ENCODE measurements around the gene PTPRU. TPM values are rescaled to one million over a fixed set of nuclear protein-coding genes. Genes with fewer than 3 reads are reported as not detected.

PTPRU gene
- total and polyA plus RNA-seq, 2 experiments from 2014 or later, result 23.2 to 89.7 TPM

DNA sequence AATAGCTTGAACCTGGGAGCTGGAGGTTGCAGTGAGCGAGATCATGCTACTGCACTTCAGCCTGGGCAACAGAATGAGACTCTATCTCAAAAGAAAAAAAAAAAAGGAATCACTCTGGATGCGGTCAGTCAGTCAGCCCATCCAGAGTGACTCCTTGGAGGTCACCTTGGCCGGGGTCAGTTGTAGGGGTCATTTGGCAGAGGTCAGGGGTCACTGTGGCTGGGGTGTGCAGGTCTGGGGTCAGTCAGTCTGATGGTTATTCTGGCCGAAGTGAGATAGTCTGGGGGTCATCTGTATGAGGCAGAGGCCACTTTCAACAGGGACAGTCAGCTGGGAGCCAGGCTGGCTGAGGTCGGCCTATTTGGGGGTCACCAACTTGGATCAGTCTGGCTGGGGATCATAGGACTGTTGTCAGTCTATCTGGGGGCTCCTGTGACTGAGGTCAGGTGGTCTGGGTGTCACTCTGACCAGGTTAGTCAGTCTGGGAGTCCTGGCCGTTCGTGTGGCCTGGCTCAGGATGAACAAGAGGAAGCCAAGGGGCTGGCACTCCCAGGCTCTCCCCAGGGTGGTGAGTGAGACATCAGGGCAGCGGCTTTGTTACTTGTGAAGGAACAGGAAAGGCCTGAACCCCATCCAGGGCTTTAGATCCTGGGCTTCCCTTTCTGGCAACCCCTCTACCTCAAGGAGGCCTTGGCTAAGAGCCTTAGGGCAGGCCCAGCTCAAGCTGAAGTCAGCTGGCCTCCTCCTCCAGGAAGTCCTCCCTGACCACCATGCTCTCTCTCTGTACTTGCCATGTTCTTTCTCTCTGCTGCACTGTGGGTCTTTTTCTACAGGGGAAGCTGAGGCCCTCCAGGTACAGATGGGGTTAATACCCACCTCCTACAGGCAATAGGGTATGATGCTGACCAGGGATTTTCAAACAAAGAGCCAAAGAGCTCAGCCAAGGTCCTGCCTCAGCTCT is 15.1 kb downstream of the PTPRU start:
- no peak for DNase-seq (ENCODE audit: low read depth in 1 of 2, low spot score in 1 of 2)
- TF ChIP-seq, protein P1, sequence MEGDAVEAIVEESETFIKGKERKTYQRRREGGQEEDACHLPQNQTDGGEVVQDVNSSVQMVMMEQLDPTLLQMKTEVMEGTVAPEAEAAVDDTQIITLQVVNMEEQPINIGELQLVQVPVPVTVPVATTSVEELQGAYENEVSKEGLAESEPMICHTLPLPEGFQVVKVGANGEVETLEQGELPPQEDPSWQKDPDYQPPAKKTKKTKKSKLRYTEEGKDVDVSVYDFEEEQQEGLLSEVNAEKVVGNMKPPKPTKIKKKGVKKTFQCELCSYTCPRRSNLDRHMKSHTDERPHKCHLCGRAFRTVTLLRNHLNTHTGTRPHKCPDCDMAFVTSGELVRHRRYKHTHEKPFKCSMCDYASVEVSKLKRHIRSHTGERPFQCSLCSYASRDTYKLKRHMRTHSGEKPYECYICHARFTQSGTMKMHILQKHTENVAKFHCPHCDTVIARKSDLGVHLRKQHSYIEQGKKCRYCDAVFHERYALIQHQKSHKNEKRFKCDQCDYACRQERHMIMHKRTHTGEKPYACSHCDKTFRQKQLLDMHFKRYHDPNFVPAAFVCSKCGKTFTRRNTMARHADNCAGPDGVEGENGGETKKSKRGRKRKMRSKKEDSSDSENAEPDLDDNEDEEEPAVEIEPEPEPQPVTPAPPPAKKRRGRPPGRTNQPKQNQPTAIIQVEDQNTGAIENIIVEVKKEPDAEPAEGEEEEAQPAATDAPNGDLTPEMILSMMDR (IDR thresholded peaks at IDR 0.05; ENCODE audit: low read depth, low read length), result no peak
- H3K36me3 ChIP-seq, result no peaks in the 10 kb centered on the region
- no peaks in the 10 kb centered on the region for H3K27me3 ChIP-seq
- H3K9me3 ChIP-seq (ENCODE audit: low read depth), result no peaks in the 10 kb centered on the region
- H3K4me3 ChIP-seq, result no peak overlapping the region
- no peak overlapping the region for H3K27ac ChIP-seq
- H3K4me1 ChIP-seq (ENCODE audit: low read depth), result peaks cover 18% of the 10 kb centered on the region

DNA sequence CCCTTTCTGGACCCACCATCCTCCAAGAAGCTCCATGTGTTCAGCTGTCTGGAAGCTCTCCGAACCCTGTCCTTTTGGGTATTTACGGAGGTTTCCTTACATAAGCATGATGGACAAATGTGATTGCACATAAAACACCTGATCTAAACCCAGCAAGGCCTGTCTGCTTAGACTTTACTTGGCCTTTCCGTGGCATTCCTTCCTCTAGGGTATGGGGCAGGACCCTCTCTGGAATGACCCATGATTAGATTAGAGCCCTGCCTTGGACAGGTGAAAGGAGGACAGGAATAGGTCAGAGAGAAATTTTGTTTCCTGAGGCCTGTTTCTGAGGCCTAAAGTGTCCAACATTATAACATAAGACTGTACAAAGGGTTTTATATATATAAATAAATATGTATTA is 16.9 kb downstream of the PTPRU start:
- no peaks in the 10 kb centered on the region for H3K36me3 ChIP-seq
- no peak overlapping the region for H3K4me3 ChIP-seq
- no peak for DNase-seq (ENCODE audit: low read depth in 1 of 2, low spot score in 1 of 2)
- TF ChIP-seq, protein P1 (IDR thresholded peaks at IDR 0.05; ENCODE audit: low read depth, low read length), result no peak
- no peaks in the 10 kb centered on the region for H3K9me3 ChIP-seq (ENCODE audit: low read depth)
- peaks cover 33% of the 10 kb centered on the region for H3K4me1 ChIP-seq (ENCODE audit: low read depth)
- H3K27ac ChIP-seq, result no peak overlapping the region
- no peaks in the 10 kb centered on the region for H3K27me3 ChIP-seq

DNA sequence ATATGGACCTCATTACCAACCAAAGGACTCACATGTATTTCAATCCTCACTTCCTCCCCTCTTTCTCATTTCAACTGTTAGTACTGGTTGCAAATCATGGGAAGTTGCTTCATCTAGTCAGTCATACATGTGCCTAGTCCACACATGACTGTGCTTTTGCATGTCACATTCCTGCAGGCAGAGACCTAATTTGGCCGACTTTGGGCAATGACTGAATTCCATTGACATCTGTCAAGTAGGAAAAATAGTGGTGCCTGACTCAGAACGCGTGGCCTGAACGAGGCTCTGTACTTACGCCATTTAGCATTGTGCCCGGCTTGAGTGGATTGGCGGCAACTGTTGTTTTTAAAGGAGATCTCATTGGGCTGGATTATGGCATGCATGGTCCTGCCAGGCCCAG is 18.0 kb downstream of the PTPRU start:
- H3K4me3 ChIP-seq, result no peak overlapping the region
- peaks cover 37% of the 10 kb centered on the region for H3K4me1 ChIP-seq (ENCODE audit: low read depth)
- H3K27ac ChIP-seq, result no peak overlapping the region
- no peak for DNase-seq (ENCODE audit: low read depth in 1 of 2, low spot score in 1 of 2)
- H3K27me3 ChIP-seq, result no peaks in the 10 kb centered on the region
- no peaks in the 10 kb centered on the region for H3K9me3 ChIP-seq (ENCODE audit: low read depth)
- no peaks in the 10 kb centered on the region for H3K36me3 ChIP-seq
- TF ChIP-seq, protein P1 (IDR thresholded peaks at IDR 0.05; ENCODE audit: low read depth, low read length), result no peak

DNA sequence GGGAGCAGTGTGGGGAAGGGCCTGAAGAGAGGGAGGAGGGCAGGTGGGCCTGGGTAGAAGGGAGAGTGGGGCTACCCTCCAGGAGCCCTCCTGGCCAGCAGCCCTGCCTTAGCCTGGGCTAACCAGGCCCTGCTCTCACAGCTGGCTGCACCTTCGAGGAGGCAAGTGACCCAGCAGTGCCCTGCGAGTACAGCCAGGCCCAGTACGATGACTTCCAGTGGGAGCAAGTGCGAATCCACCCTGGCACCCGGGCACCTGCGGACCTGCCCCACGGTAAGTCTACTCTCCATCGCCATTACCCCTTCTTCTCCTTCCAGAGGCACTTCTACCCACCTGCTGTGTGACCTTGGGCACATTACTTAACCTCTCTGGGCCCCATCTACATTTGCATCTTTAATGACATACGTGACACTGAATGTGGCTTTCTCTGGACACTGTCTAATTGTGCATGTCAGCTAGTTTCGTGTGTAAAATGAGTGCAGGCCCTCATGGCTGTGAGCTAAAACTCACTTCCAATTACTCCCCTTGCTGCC is 18.9 kb downstream of the PTPRU start:
- peaks cover 34% of the 10 kb centered on the region for H3K4me1 ChIP-seq (ENCODE audit: low read depth)
- no peak overlapping the region for H3K27ac ChIP-seq
- no peaks in the 10 kb centered on the region for H3K27me3 ChIP-seq
- H3K4me3 ChIP-seq, result no peak overlapping the region
- H3K36me3 ChIP-seq, result no peaks in the 10 kb centered on the region
- no peaks in the 10 kb centered on the region for H3K9me3 ChIP-seq (ENCODE audit: low read depth)
- DNase-seq (ENCODE audit: low read depth in 1 of 2, low spot score in 1 of 2), result no peak
- TF ChIP-seq, protein P1 (IDR thresholded peaks at IDR 0.05; ENCODE audit: low read depth, low read length), result no peak

DNA sequence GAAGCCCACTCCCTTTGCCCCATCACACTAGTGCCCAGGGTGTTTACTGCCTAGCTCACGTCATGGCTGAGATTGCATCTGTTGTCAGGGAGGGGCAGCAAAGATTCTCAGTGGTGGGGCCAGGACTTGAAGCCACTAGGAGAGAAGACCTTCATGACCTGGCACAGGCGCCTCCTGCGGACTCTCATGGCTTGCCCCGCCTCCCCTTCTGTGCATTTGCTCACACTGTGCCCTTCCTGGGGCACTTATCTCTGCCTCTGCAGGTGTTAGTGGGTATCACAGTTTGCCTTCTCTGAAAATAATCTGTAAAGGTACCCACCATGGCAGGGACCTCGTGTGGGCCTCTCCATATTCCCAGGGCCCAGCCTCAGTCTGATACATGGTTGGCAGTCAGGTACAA is 20.1 kb downstream of the PTPRU start:
- DNase-seq (ENCODE audit: low read depth in 1 of 2, low spot score in 1 of 2), result no peak
- Histone ChIP-seq H3K4me3 (no peak overlapping the region), H3K4me1 (ENCODE audit: low read depth) (peaks cover 34% of the 10 kb centered on the region), H3K36me3 (no peaks in the 10 kb centered on the region), H3K27ac (no peak overlapping the region), H3K9me3 (ENCODE audit: low read depth) (no peaks in the 10 kb centered on the region), H3K27me3 (no peaks in the 10 kb centered on the region)
- TF ChIP-seq, protein P1 (IDR thresholded peaks at IDR 0.05; ENCODE audit: low read depth, low read length), result no peak

Measured in cardiac muscle cell (in vitro differentiated cells and primary cell).